ENCODE results near the gene FBXO31.

FBXO31 gene

DNA sequence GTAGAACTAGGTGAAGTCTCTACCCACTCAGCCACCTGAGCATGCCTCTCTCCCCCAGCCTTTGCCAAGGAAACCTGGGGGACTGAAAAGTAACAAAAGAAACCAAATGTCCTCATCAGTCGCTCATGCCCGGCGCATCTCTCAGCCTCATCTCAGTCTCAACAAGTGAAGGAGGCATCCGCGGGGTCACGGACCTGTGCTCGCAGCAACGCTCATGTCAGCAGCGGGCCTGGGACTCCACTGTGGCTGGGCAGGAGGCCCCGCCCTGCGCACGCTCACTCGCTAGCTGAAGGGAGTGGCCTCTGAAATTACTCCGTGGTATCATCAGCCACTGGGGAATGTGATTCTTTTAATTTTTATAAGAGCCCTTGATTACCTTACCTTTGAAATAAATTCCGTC, 39.9 kb upstream of the FBXO31 start:
- H3K9me3 ChIP-seq (ENCODE audit: insufficient read depth, low read length, severe bottlenecking), result no peaks in the 10 kb centered on the region
- ATAC-seq (ENCODE audit: insufficient read depth, low read depth), result no peak

DNA sequence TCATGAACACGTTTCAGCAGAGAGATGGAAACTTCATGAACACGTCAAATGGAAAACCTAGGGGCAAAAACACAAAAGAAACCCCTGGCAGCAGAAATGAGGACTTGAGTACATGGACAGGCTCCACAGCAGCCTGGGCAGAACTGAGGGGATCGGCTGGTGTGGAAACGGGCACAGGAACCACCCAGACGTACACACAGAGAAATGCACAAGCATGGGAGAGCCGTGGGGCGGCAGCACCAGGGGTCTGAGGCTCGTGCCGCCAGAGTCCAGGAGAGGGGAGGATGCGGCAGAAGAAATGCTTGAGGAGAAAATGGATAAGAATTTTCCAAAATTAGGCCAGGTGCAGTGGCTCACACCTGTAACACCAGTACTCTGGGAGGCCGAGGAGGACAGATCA, 38.5 kb upstream of the FBXO31 start:
- no peaks in the 10 kb centered on the region for H3K9me3 ChIP-seq (ENCODE audit: insufficient read depth, low read length, severe bottlenecking)
- no peaks in the 10 kb centered on the region for H3K79me2 ChIP-seq (ENCODE audit: insufficient read depth, low read length)
- no peak overlapping the region for H3K4me2 ChIP-seq (ENCODE audit: insufficient read depth, low read length)
- H3K27ac ChIP-seq (ENCODE audit: low read length), result no peak overlapping the region
- ATAC-seq (ENCODE audit: insufficient read depth, low read depth), result no peak
- H3K4me3 ChIP-seq (ENCODE audit: low read depth in 1 of 2, low read length in 2 of 2), result no peak overlapping the region
- H3K4me1 ChIP-seq (ENCODE audit: insufficient read depth, low read length), result no peaks in the 10 kb centered on the region
- no peak for DNase-seq
- no peak overlapping the region for H2AFZ ChIP-seq (ENCODE audit: low read depth, low read length)
- H3K9ac ChIP-seq (ENCODE audit: low read depth, low read length), result no peak overlapping the region
- no peaks in the 10 kb centered on the region for H3K36me3 ChIP-seq (ENCODE audit: insufficient read depth, low read length)
- peaks cover 6% of the 10 kb centered on the region for H3K27me3 ChIP-seq (ENCODE audit: insufficient read depth, low read length, poor library complexity)
- 0 out of 2 replicates have a peak, but pooled peaks cover 3% of the 10 kb centered on the region for H4K20me1 ChIP-seq (ENCODE audit: insufficient read depth, low read length)
- TF ChIP-seq, protein P1, sequence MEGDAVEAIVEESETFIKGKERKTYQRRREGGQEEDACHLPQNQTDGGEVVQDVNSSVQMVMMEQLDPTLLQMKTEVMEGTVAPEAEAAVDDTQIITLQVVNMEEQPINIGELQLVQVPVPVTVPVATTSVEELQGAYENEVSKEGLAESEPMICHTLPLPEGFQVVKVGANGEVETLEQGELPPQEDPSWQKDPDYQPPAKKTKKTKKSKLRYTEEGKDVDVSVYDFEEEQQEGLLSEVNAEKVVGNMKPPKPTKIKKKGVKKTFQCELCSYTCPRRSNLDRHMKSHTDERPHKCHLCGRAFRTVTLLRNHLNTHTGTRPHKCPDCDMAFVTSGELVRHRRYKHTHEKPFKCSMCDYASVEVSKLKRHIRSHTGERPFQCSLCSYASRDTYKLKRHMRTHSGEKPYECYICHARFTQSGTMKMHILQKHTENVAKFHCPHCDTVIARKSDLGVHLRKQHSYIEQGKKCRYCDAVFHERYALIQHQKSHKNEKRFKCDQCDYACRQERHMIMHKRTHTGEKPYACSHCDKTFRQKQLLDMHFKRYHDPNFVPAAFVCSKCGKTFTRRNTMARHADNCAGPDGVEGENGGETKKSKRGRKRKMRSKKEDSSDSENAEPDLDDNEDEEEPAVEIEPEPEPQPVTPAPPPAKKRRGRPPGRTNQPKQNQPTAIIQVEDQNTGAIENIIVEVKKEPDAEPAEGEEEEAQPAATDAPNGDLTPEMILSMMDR (IDR thresholded peaks at IDR 0.05; ENCODE audit: borderline replicate concordance, extremely low read depth, low read length, poor library complexity, severe bottlenecking), result no peak
- no peak for TF ChIP-seq EZH2 (IDR thresholded peaks at IDR 0.05; ENCODE audit: borderline replicate concordance, low read depth, low read length, severe bottlenecking)

More for the DNA sequence above, 39.9 kb upstream of the FBXO31 start:
- Histone ChIP-seq H4K20me1 (ENCODE audit: insufficient read depth, low read length) (0 out of 2 replicates have a peak, but pooled peaks cover 3% of the 10 kb centered on the region), H3K9ac (ENCODE audit: low read depth, low read length) (no peak overlapping the region), H3K79me2 (ENCODE audit: insufficient read depth, low read length) (no peaks in the 10 kb centered on the region), H3K4me2 (ENCODE audit: insufficient read depth, low read length) (no peak overlapping the region), H3K4me1 (ENCODE audit: insufficient read depth, low read length) (no peaks in the 10 kb centered on the region), H3K27me3 (ENCODE audit: insufficient read depth, low read length, poor library complexity) (peaks cover 6% of the 10 kb centered on the region), H3K27ac (ENCODE audit: low read length) (no peak overlapping the region), H2AFZ (ENCODE audit: low read depth, low read length) (no peak overlapping the region), H3K4me3 (ENCODE audit: low read depth in 1 of 2, low read length in 2 of 2) (no peak overlapping the region), H3K36me3 (ENCODE audit: insufficient read depth, low read length) (no peaks in the 10 kb centered on the region)
- TF ChIP-seq, protein P1 (IDR thresholded peaks at IDR 0.05; ENCODE audit: borderline replicate concordance, extremely low read depth, low read length, poor library complexity, severe bottlenecking), result no peak
- TF ChIP-seq EZH2 (IDR thresholded peaks at IDR 0.05; ENCODE audit: borderline replicate concordance, low read depth, low read length, severe bottlenecking), result no peak
- no peak for DNase-seq

DNA sequence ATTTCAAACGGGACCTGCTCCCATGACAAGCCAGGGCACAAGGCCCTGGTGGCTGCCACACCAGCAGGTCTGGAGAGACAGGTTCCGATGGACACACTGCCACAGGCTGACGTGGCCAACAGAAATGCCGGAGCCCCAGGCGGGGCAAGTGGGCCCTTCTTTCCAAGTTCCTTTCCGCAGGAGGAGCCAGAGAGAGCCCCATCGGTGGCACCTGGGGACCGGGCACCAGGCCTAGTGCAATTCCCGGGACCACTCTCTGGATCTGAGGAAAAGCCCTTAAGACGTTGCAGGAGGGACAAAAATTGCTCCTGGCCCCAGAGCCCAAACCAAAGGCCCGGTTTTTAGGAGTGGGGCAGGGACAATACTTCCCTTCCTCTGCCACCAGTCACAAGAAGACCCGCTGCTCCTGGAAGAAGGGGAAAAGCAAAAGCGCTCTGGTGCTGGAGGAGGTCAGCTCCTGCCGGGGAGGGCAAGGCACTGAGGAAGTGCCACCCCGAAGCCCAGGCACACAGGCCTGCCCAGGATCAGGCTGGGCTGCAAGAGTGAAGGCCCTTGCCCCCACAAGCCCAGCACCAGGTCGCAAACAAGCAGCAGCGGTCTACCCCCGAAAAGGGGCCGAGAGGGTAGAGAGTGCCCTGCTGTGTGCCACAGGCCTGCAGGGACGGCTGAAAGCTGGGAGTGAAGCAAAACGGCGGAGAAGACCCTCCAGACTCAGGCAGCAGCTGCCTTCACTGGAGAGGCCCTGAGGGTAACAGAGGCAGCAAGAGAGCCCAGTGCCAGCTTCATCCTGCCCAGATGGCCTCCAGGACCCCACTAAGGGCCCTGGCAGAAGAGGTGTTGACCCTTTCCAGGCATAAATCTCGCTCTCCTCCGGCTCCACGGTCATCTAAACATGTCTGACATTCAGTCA, 37.7 kb upstream of the FBXO31 start:
- DNase-seq, result no peak
- Histone ChIP-seq H2AFZ (ENCODE audit: low read depth, low read length) (no peak overlapping the region), H3K4me2 (ENCODE audit: insufficient read depth, low read length) (no peak overlapping the region), H3K27me3 (ENCODE audit: insufficient read depth, low read length, poor library complexity) (peaks cover 3% of the 10 kb centered on the region), H4K20me1 (ENCODE audit: insufficient read depth, low read length) (0 out of 2 replicates have a peak, but pooled peaks cover 3% of the 10 kb centered on the region), H3K4me3 (ENCODE audit: low read depth in 1 of 2, low read length in 2 of 2) (no peak overlapping the region), H3K9me3 (ENCODE audit: insufficient read depth, low read length, severe bottlenecking) (no peaks in the 10 kb centered on the region), H3K79me2 (ENCODE audit: insufficient read depth, low read length) (no peaks in the 10 kb centered on the region), H3K36me3 (ENCODE audit: insufficient read depth, low read length) (no peaks in the 10 kb centered on the region), H3K4me1 (ENCODE audit: insufficient read depth, low read length) (no peaks in the 10 kb centered on the region), H3K27ac (ENCODE audit: low read length) (no peak overlapping the region), H3K9ac (ENCODE audit: low read depth, low read length) (no peak overlapping the region)
- TF ChIP-seq, protein P1 (IDR thresholded peaks at IDR 0.05; ENCODE audit: borderline replicate concordance, extremely low read depth, low read length, poor library complexity, severe bottlenecking), result no peak
- TF ChIP-seq EZH2 (IDR thresholded peaks at IDR 0.05; ENCODE audit: borderline replicate concordance, low read depth, low read length, severe bottlenecking), result no peak
- no peak for ATAC-seq (ENCODE audit: insufficient read depth, low read depth)
